Esophagus muscularis mucosa (tissue), 4 donors: ENCODE measurements around the gene ATXN10. TPM values are rescaled to one million over a fixed set of nuclear protein-coding genes. Genes with fewer than 3 reads are reported as not detected.

ENCODE experiments used
- DNase-seq: peaks from one replicate; pipeline ENCODE4 v3.0.0-alpha.2; 2017; ENCODE audit errors: extremely low spot score
- H3K27ac ChIP-seq, 4 donors: fragments of 200-600 bp; sonication (generic); replicated peaks in 1 of 4; 1 replicate in 3 of 4; 2 replicates in 1 of 4; pipeline ENCODE4 v1.5.1; 2016 to 2019; ENCODE audit warnings: mild to moderate bottlenecking in 1 of 4
- H3K27me3 ChIP-seq, 4 donors: fragments of 200-600 bp; sonication (generic); one replicate each; pipeline versions ENCODE4 v1.5.1 to v1.6.0; 2016 to 2019
- H3K36me3 ChIP-seq, 4 donors: fragments of 200-600 bp; sonication (generic); one replicate each; pipeline ENCODE4 v1.5.1; 2016 to 2019
- H3K4me1 ChIP-seq, 4 donors: fragments of 200-600 bp; sonication (generic); one replicate each; pipeline ENCODE4 v1.5.1; 2016 to 2019
- H3K4me3 ChIP-seq, 4 donors: fragments of 200-600 bp; sonication (generic); 1 replicate in 2 of 4; 2 replicates in 2 of 4; pipeline ENCODE4 v1.5.1; 2016 to 2019; ENCODE audit warnings: mild to moderate bottlenecking in 4 of 4, moderate library complexity in 1 of 4
- H3K9me3 ChIP-seq, 4 donors: fragments of 200-600 bp; sonication (generic); 1 replicate in 3 of 4; 2 replicates in 1 of 4; pipeline ENCODE4 v1.5.1; 2016 to 2019
- EP300 ChIP-seq: sonication (generic); formaldehyde crosslinking; IDR thresholded peaks from one replicate; pipeline ENCODE4 v1.6.1; 2017; ENCODE audit warnings: antibody characterized with exemption
- POLR2A ChIP-seq: fragments of 450-650 bp; IDR thresholded peaks from one replicate; pipeline ENCODE4 v1.6.1; 2017; ENCODE audit warnings: antibody characterized with exemption, moderate library complexity, mild to moderate bottlenecking, low read depth
- POLR2AphosphoS5 ChIP-seq, 2 donors: sonication (generic); formaldehyde crosslinking; IDR thresholded peaks; one replicate each; pipeline ENCODE4 v1.6.1; 2017; ENCODE audit warnings: antibody characterized with exemption in 2 of 2
- WGBS: methylation state at CpG from one replicate; pipeline ENCODE4 v1.1.5; 2018; 5-methylcytosine and 5-hydroxymethylcytosine counted together
- intact Hi-C: fragments of 100-400 bp; cut with DNase I; formaldehyde crosslinking; loops from one replicate; pipeline ENCODE4 v1.15.1; 2023
- total RNA-seq, 4 donors: library from RNA; depleted of rRNA; stranded (reverse); fragments of >200 nt; gene quantifications; one replicate each; pipeline versions ENCODE4 v1.1.0 to v1.2.1, GENCODE V29; 2016
- TF ChIP-seq, protein P1 (sequence below), 3 experiments: fragments of 200-600 bp in 2 of 3; fragments of 450-650 bp in 1 of 3; sonication (generic) in 2 of 3; IDR thresholded peaks; one replicate each; pipeline ENCODE4 v1.5.1; 2017 to 2019; ENCODE audit warnings: antibody characterized with exemption in 3 of 3, mild to moderate bottlenecking in 2 of 3, moderate library complexity in 1 of 3

The ATXN10 gene
- total RNA-seq, 4 donors from 2014 or later: 67.5 to 126 (median 91.2) TPM

DNA sequence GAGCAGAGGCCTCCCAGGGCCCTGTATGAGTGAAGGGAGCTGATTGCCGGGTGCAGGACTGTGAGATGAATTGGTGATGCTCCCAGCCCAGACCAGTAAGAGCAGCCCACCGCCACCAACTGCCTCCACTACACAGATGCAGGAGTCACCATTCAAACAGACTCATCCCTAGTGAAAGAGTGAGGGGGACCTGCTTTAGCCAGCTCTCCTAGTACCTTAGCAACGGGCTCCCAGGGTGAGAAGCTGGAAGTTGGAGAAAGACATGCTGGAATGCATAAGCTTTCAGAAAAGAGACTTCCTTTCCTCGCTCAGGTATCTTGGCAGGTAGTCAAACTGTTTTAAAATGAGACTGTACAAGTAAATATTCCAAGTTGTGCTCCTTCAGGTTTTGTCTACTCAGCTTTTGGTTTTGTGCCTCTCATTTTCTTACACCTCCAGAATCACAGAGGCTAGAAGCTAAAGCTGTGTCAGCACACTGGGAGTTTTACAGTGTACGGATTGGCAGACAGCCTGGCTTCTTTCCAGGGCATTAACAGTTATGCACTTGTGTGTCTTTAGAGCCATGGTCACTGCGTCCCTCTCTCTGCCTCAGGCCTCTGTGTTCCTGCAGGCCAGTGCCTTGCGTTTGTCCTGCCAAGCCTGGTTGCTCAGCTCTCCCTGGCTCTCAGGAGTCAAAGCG, 146.2 kb downstream of the ATXN10 start:
- Histone ChIP-seq H3K27me3 (no peaks in the 10 kb centered on the region), H3K36me3 (peaks cover 0 to 33% (median 19%) of the 10 kb centered on the region in 4 donors), H3K4me3 (no peak overlapping the region), H3K9me3 (no peaks in the 10 kb centered on the region), H3K27ac (no peak overlapping the region), H3K4me1 (peaks cover 0 to 12% (median 3%) of the 10 kb centered on the region in 4 donors)
- DNase-seq: peak; percentile 60
- intact Hi-C loops: no loop called here
- 64% methylated on average over 8 of the region's 8 CpGs for WGBS
- TF ChIP-seq POLR2A (no peak), POLR2AphosphoS5 (IDR thresholded peaks at IDR 0.05) (no peak), EP300 (no peak)
- TF ChIP-seq, protein P1, sequence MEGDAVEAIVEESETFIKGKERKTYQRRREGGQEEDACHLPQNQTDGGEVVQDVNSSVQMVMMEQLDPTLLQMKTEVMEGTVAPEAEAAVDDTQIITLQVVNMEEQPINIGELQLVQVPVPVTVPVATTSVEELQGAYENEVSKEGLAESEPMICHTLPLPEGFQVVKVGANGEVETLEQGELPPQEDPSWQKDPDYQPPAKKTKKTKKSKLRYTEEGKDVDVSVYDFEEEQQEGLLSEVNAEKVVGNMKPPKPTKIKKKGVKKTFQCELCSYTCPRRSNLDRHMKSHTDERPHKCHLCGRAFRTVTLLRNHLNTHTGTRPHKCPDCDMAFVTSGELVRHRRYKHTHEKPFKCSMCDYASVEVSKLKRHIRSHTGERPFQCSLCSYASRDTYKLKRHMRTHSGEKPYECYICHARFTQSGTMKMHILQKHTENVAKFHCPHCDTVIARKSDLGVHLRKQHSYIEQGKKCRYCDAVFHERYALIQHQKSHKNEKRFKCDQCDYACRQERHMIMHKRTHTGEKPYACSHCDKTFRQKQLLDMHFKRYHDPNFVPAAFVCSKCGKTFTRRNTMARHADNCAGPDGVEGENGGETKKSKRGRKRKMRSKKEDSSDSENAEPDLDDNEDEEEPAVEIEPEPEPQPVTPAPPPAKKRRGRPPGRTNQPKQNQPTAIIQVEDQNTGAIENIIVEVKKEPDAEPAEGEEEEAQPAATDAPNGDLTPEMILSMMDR (IDR thresholded peaks at IDR 0.05): no peak

DNA sequence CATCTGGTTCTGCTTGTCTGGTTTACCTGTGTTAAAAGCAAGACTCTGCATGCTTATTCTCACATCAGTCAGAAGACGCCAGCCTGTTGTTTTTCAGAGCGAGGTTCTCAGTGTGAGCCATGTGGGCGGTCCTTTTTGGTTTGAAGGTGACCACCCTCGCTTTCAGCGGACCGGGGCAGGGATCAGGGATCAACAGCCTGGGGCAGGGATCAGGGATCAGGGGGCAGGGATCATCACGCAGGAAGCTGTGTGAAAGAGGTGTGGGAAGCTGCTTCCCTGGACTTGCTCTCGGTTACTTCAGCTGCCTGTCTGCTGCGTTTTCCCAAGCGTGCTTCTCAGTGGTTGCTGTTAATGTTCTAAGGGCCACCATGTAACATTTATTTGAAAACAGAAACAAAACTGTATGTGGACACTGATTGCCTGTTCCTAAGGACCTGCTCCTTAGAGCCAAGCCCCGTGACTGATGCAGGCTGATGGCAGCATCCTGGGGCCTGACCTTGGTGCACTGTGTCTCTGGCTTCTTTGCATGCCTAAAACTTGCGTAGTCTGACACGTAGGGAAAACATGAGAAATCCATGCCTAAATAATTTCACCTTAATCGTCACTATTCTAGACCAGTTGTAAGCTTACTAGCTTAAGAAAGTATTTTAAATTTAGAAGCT, 146.9 kb downstream of the ATXN10 start:
- no peaks in the 10 kb centered on the region for H3K27me3 ChIP-seq
- peak; percentile 79 for DNase-seq
- H3K36me3 ChIP-seq: peaks cover 0 to 32% (median 19%) of the 10 kb centered on the region in 4 donors
- TF ChIP-seq POLR2AphosphoS5 (IDR thresholded peaks at IDR 0.05): no peak
- TF ChIP-seq, protein P1 (IDR thresholded peaks at IDR 0.05): no peak
- TF ChIP-seq POLR2A: no peak
- no peak for TF ChIP-seq EP300
- intact Hi-C loops: no loop called here
- H3K4me3 ChIP-seq: no peak overlapping the region
- H3K4me1 ChIP-seq: peaks cover 0 to 12% (median 3%) of the 10 kb centered on the region in 4 donors
- no peak overlapping the region for H3K27ac ChIP-seq
- H3K9me3 ChIP-seq: no peaks in the 10 kb centered on the region
- WGBS: 80% methylated on average over 14 of the region's 14 CpGs

DNA sequence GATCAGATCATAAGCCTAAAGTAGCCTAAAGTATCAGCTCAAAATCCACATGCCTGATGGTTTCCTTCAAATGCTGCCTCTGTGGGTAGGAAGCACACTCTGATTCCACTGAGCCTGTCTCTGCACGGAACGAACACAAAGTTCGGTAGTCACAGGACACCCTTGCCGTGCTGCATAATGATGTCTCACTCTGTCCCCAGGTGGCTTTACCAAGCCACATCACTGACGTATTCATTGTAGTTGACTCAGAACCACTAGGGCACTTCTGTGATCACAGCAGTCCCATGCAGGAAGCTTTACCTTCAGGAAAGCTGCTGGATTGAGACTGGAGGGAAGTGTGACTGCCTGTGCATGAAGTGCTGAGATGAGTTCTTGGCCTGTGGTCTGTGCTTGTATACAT, 147.7 kb downstream of the ATXN10 start:
- Histone ChIP-seq H3K36me3 (peaks cover 0 to 27% (median 16%) of the 10 kb centered on the region in 4 donors), H3K27ac (no peak overlapping the region), H3K27me3 (no peaks in the 10 kb centered on the region), H3K9me3 (no peaks in the 10 kb centered on the region), H3K4me1 (peaks cover 0 to 12% (median 3%) of the 10 kb centered on the region in 4 donors), H3K4me3 (no peak overlapping the region)
- no peak for DNase-seq
- intact Hi-C loops: no loop called here
- WGBS: 99% methylated on average over 5 of the region's 5 CpGs
- TF ChIP-seq EP300 (no peak), POLR2AphosphoS5 (IDR thresholded peaks at IDR 0.05) (no peak), POLR2A (no peak)
- TF ChIP-seq, protein P1 (IDR thresholded peaks at IDR 0.05): no peak

DNA sequence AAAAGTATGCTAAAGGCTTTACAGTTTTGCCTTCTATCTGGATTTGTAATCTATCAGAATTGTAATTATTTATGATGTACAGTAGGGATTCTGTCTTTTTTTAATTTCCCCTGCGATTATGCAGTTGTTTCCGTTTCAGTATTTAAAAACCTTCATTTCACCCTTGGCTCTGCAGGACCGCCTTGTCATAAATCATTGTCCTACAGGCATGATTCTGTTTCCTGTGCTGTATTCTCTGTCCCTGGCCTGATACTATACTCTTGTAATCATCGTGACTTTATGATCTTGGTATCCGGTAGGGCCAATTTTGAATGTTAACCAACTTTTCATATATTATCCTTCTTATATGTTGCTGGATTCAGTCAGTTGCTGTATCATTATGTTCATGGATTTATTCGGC, 151.7 kb downstream of the ATXN10 start:
- H3K4me1 ChIP-seq: peaks cover 0 to 2% (median 0%) of the 10 kb centered on the region in 4 donors
- WGBS: 68% methylated on average over 6 of the region's 6 CpGs
- no peak for DNase-seq
- peaks cover 0 to 15% (median 9%) of the 10 kb centered on the region in 4 donors for H3K36me3 ChIP-seq
- TF ChIP-seq POLR2A (no peak), POLR2AphosphoS5 (IDR thresholded peaks at IDR 0.05) (no peak), EP300 (no peak)
- TF ChIP-seq, protein P1 (IDR thresholded peaks at IDR 0.05): no peak
- H3K27me3 ChIP-seq: no peaks in the 10 kb centered on the region
- no peak overlapping the region for H3K27ac ChIP-seq
- no peaks in the 10 kb centered on the region for H3K9me3 ChIP-seq
- no peak overlapping the region for H3K4me3 ChIP-seq
- intact Hi-C loops: no loop called here
